Dermis microvascular lymphatic vessel endothelial cell (primary cell): ENCODE measurements around the gene SQSTM1. TPM values are rescaled to one million over a fixed set of nuclear protein-coding genes. Genes with fewer than 3 reads are reported as not detected.

Experiments used
- total RNA-seq: library from RNA; depleted of rRNA; stranded (reverse); fragments of >200 nt; gene quantifications from 2 replicates; pipeline ENCODE4 v1.2.1, GENCODE V29; 2014

Gene SQSTM1
- total RNA-seq, 1 donor from 2014 or later, result 517 TPM

Other genes starting within 250 kb of the SQSTM1 start
- 464 and 606 TPM in 2 replicates for gene HNRNPH1, start 197.2 kb upstream of the SQSTM1 start, total RNA-seq
- gene CBY3, start 139.9 kb upstream of the SQSTM1 start, total RNA-seq, result not detected in 2 replicates
- 518 and 522 TPM in 2 replicates for gene CANX, start 121.9 kb upstream of the SQSTM1 start, total RNA-seq
- 5.3 and 9.9 TPM in 2 replicates for gene MAML1, start 88.1 kb upstream of the SQSTM1 start, total RNA-seq
- 0.39 and 0.63 TPM in 2 replicates for gene LTC4S, start 26.9 kb upstream of the SQSTM1 start, total RNA-seq
- gene MGAT4B, start 14.0 kb upstream of the SQSTM1 start, total RNA-seq, result 110 and 192 TPM in 2 replicates
- 4.2 and 4.8 TPM in 2 replicates for gene MRNIP, start 37.9 kb downstream of the SQSTM1 start, total RNA-seq
- gene TBC1D9B, start 87.0 kb downstream of the SQSTM1 start, total RNA-seq, result 35.6 and 70.7 TPM in 2 replicates